Measurements from ENCODE around the gene CCDC9.

The CCDC9 gene

GRCh38 chr19:47226426-47227351, 29.6 kb upstream of the CCDC9 start:
- H3K36me3 ChIP-seq (ENCODE audit: control insufficient read depth in 1 of 2, insufficient read depth in 2 of 2, low read length in 2 of 2), result peaks cover 5% of the 10 kb centered on the region in 2 donors
- peak overlapping the region; percentile 93 for H3K27ac ChIP-seq (ENCODE audit: low read depth, low read length)
- H3K9ac ChIP-seq (ENCODE audit: low read depth in 1 of 2, low read length in 2 of 2), result peak overlapping the region; percentile 64 to 70
- no peaks in the 10 kb centered on the region for H3K9me3 ChIP-seq (ENCODE audit: control insufficient read depth in 1 of 2, low read length in 2 of 2)
- peaks cover 28 to 44% of the 10 kb centered on the region in 2 donors for H3K4me1 ChIP-seq (ENCODE audit: control insufficient read depth in 1 of 2, insufficient read depth in 2 of 2, low read length in 2 of 2)
- peak overlapping the region; percentile 64 to 65 for H3K4me3 ChIP-seq (ENCODE audit: low read depth in 1 of 2, low read length in 2 of 2)
- H3K27me3 ChIP-seq (ENCODE audit: control insufficient read depth in 1 of 2, insufficient read depth in 2 of 2, low read length in 2 of 2), result peaks cover 8 to 13% of the 10 kb centered on the region in 2 donors

- peaks cover 34 to 52% of the 10 kb centered on the region in 2 donors for H3K4me1 ChIP-seq (ENCODE audit: control insufficient read depth in 1 of 2, insufficient read depth in 2 of 2, low read length in 2 of 2)
- peak overlapping the region; percentile 64 to 65 for H3K4me3 ChIP-seq (ENCODE audit: low read depth in 1 of 2, low read length in 2 of 2)
These were observed 28.8 kb upstream of the CCDC9 start for GRCh38 chr19:47227352-47228167.

GRCh38 chr19:47228168-47228936, 28.0 kb upstream of the CCDC9 start:
- Histone ChIP-seq H3K9ac (ENCODE audit: low read depth in 1 of 2, low read length in 2 of 2) (peak overlapping the region; percentile 30 to 36), H3K4me1 (ENCODE audit: control insufficient read depth in 1 of 2, insufficient read depth in 2 of 2, low read length in 2 of 2) (peaks cover 34 to 56% of the 10 kb centered on the region in 2 donors), H3K27ac (ENCODE audit: low read depth, low read length) (peak overlapping the region; percentile 93), H3K9me3 (ENCODE audit: control insufficient read depth in 1 of 2, low read length in 2 of 2) (no peaks in the 10 kb centered on the region), H3K27me3 (ENCODE audit: control insufficient read depth in 1 of 2, insufficient read depth in 2 of 2, low read length in 2 of 2) (peaks cover 8 to 13% of the 10 kb centered on the region in 2 donors), H3K4me3 (ENCODE audit: low read depth in 1 of 2, low read length in 2 of 2) (peak overlapping the region; percentile 63 to 65), H3K36me3 (ENCODE audit: control insufficient read depth in 1 of 2, insufficient read depth in 2 of 2, low read length in 2 of 2) (no peaks in the 10 kb centered on the region)

More at GRCh38 chr19:47227352-47228167, 28.8 kb upstream of the CCDC9 start:
- H3K27ac ChIP-seq (ENCODE audit: low read depth, low read length), result peak overlapping the region; percentile 93
- peaks cover 8 to 13% of the 10 kb centered on the region in 2 donors for H3K27me3 ChIP-seq (ENCODE audit: control insufficient read depth in 1 of 2, insufficient read depth in 2 of 2, low read length in 2 of 2)
- no peaks in the 10 kb centered on the region for H3K9me3 ChIP-seq (ENCODE audit: control insufficient read depth in 1 of 2, low read length in 2 of 2)
- H3K9ac ChIP-seq (ENCODE audit: low read depth in 1 of 2, low read length in 2 of 2), result peak overlapping the region; percentile 64 to 70
- H3K36me3 ChIP-seq (ENCODE audit: control insufficient read depth in 1 of 2, insufficient read depth in 2 of 2, low read length in 2 of 2), result no peaks in the 10 kb centered on the region

GRCh38 chr19:47228937-47229675, 27.2 kb upstream of the CCDC9 start:
- no peaks in the 10 kb centered on the region for H3K36me3 ChIP-seq (ENCODE audit: control insufficient read depth in 1 of 2, insufficient read depth in 2 of 2, low read length in 2 of 2)
- no peaks in the 10 kb centered on the region for H3K9me3 ChIP-seq (ENCODE audit: control insufficient read depth in 1 of 2, low read length in 2 of 2)
- H3K4me1 ChIP-seq (ENCODE audit: control insufficient read depth in 1 of 2, insufficient read depth in 2 of 2, low read length in 2 of 2), result peaks cover 34 to 56% of the 10 kb centered on the region in 2 donors
- peak overlapping the region; percentile 63 to 65 for H3K4me3 ChIP-seq (ENCODE audit: low read depth in 1 of 2, low read length in 2 of 2)
- H3K9ac ChIP-seq (ENCODE audit: low read depth in 1 of 2, low read length in 2 of 2), result peak overlapping the region; percentile 49 to 71
- H3K27ac ChIP-seq (ENCODE audit: low read depth, low read length), result peak overlapping the region; percentile 43
- peaks cover 8 to 13% of the 10 kb centered on the region in 2 donors for H3K27me3 ChIP-seq (ENCODE audit: control insufficient read depth in 1 of 2, insufficient read depth in 2 of 2, low read length in 2 of 2)

- Histone ChIP-seq H3K27me3 (ENCODE audit: control insufficient read depth in 1 of 2, insufficient read depth in 2 of 2, low read length in 2 of 2) (peaks cover 8 to 13% of the 10 kb centered on the region in 2 donors), H3K36me3 (ENCODE audit: control insufficient read depth in 1 of 2, insufficient read depth in 2 of 2, low read length in 2 of 2) (no peaks in the 10 kb centered on the region), H3K27ac (ENCODE audit: low read depth, low read length) (peak overlapping the region; percentile 43), H3K4me3 (ENCODE audit: low read depth in 1 of 2, low read length in 2 of 2) (peak overlapping the region; percentile 63 to 65), H3K9me3 (ENCODE audit: control insufficient read depth in 1 of 2, low read length in 2 of 2) (no peaks in the 10 kb centered on the region), H3K9ac (ENCODE audit: low read depth in 1 of 2, low read length in 2 of 2) (peak overlapping the region; percentile 49 to 71), H3K4me1 (ENCODE audit: control insufficient read depth in 1 of 2, insufficient read depth in 2 of 2, low read length in 2 of 2) (peaks cover 34 to 56% of the 10 kb centered on the region in 2 donors)
These were observed 26.7 kb upstream of the CCDC9 start for GRCh38 chr19:47229676-47230053.

GRCh38 chr19:47230054-47230920, 26.0 kb upstream of the CCDC9 start:
- Histone ChIP-seq H3K27ac (ENCODE audit: low read depth, low read length) (peak overlapping the region; percentile 53), H3K4me1 (ENCODE audit: control insufficient read depth in 1 of 2, insufficient read depth in 2 of 2, low read length in 2 of 2) (peaks cover 34 to 56% of the 10 kb centered on the region in 2 donors), H3K4me3 (ENCODE audit: low read depth in 1 of 2, low read length in 2 of 2) (peak overlapping the region; percentile 65 to 73), H3K9me3 (ENCODE audit: control insufficient read depth in 1 of 2, low read length in 2 of 2) (no peaks in the 10 kb centered on the region), H3K36me3 (ENCODE audit: control insufficient read depth in 1 of 2, insufficient read depth in 2 of 2, low read length in 2 of 2) (no peaks in the 10 kb centered on the region), H3K27me3 (ENCODE audit: control insufficient read depth in 1 of 2, insufficient read depth in 2 of 2, low read length in 2 of 2) (peaks cover 8 to 13% of the 10 kb centered on the region in 2 donors), H3K9ac (ENCODE audit: low read depth in 1 of 2, low read length in 2 of 2) (peak overlapping the region; percentile 49 to 71)

GRCh38 chr19:47230921-47231214, 25.5 kb upstream of the CCDC9 start, which contains the start of gene BBC3:
TSS of gene BBC3 (minus strand) at chr19:47231199. CDS start at chr19:47228431, 2,768 bp downstream.
- Histone ChIP-seq H3K27me3 (ENCODE audit: control insufficient read depth in 1 of 2, insufficient read depth in 2 of 2, low read length in 2 of 2) (peaks cover 8 to 13% of the 10 kb centered on the region in 2 donors), H3K36me3 (ENCODE audit: control insufficient read depth in 1 of 2, insufficient read depth in 2 of 2, low read length in 2 of 2) (no peaks in the 10 kb centered on the region), H3K9me3 (ENCODE audit: control insufficient read depth in 1 of 2, low read length in 2 of 2) (no peaks in the 10 kb centered on the region), H3K27ac (ENCODE audit: low read depth, low read length) (peak within 1 kb of the TSS; percentile 74), H3K4me3 (ENCODE audit: low read depth in 1 of 2, low read length in 2 of 2) (peak within 1 kb of the TSS; percentile 72 to 79), H3K4me1 (ENCODE audit: control insufficient read depth in 1 of 2, insufficient read depth in 2 of 2, low read length in 2 of 2) (peaks cover 30 to 52% of the 10 kb centered on the region in 2 donors), H3K9ac (ENCODE audit: low read depth in 1 of 2, low read length in 2 of 2) (peak within 1 kb of the TSS; percentile 78 to 84)

GRCh38 chr19:47231215-47232054, 24.9 kb upstream of the CCDC9 start:
- Histone ChIP-seq H3K9me3 (ENCODE audit: control insufficient read depth in 1 of 2, low read length in 2 of 2) (no peaks in the 10 kb centered on the region), H3K27me3 (ENCODE audit: control insufficient read depth in 1 of 2, insufficient read depth in 2 of 2, low read length in 2 of 2) (peaks cover 8 to 13% of the 10 kb centered on the region in 2 donors), H3K4me1 (ENCODE audit: control insufficient read depth in 1 of 2, insufficient read depth in 2 of 2, low read length in 2 of 2) (peaks cover 30 to 52% of the 10 kb centered on the region in 2 donors), H3K36me3 (ENCODE audit: control insufficient read depth in 1 of 2, insufficient read depth in 2 of 2, low read length in 2 of 2) (no peaks in the 10 kb centered on the region), H3K27ac (ENCODE audit: low read depth, low read length) (peak overlapping the region; percentile 74), H3K4me3 (ENCODE audit: low read depth in 1 of 2, low read length in 2 of 2) (peak overlapping the region; percentile 72 to 79), H3K9ac (ENCODE audit: low read depth in 1 of 2, low read length in 2 of 2) (peak overlapping the region; percentile 78 to 84)
